Lung (tissue), 12 donors: ENCODE measurements around the gene ERFL. TPM values are rescaled to one million over a fixed set of nuclear protein-coding genes. Genes with fewer than 3 reads are reported as not detected.

Source experiments
- ATAC-seq: fragments of 200-7000 bp; cut with Tn5 transposase; one replicate; pipeline ENCODE4 v1.9.1; 2020; ENCODE audit warnings: moderate number of reproducible peaks; ENCODE audit not compliant: insufficient read depth, low FRiP score
- DNase-seq, 3 donors: peaks; one replicate each; pipeline ENCODE4 v3.0.0-alpha.2; 2013 to 2017
- H3K27ac ChIP-seq, 2 donors: one replicate each; pipeline ENCODE4 v1.5.1; 2013; ENCODE audit warnings: mild to moderate bottlenecking in 2 of 2, moderate library complexity in 2 of 2, control low read depth in 1 of 2, inconsistent platforms in 1 of 2, low read depth in 1 of 2, low read length in 1 of 2
- H3K27me3 ChIP-seq, 3 donors: one replicate each; pipeline ENCODE4 v1.5.1; 2013; ENCODE audit warnings: low read length in 2 of 3; ENCODE audit not compliant: control insufficient read depth in 3 of 3, insufficient read depth in 3 of 3
- H3K36me3 ChIP-seq, 4 donors: one replicate each; pipeline ENCODE4 v1.5.1; 2013; ENCODE audit warnings: low read length in 4 of 4, mild to moderate bottlenecking in 1 of 4, moderate library complexity in 1 of 4; ENCODE audit not compliant: control insufficient read depth in 4 of 4, insufficient read depth in 4 of 4
- H3K4me1 ChIP-seq, 5 donors: one replicate each; pipeline ENCODE4 v1.5.1; 2013; ENCODE audit warnings: low read length in 5 of 5, mild to moderate bottlenecking in 2 of 5, moderate library complexity in 1 of 5; ENCODE audit not compliant: control insufficient read depth in 5 of 5, insufficient read depth in 5 of 5
- H3K4me3 ChIP-seq: one replicate; pipeline ENCODE4 v1.5.1; 2013; ENCODE audit warnings: mild to moderate bottlenecking, control low read depth, moderate library complexity
- H3K9ac ChIP-seq, 2 donors: one replicate each; pipeline ENCODE4 v1.5.1; 2013; ENCODE audit warnings: low read length in 2 of 2, control low read depth in 1 of 2; ENCODE audit not compliant: insufficient read depth in 1 of 2
- H3K9me3 ChIP-seq, 4 donors: one replicate each; pipeline ENCODE4 v1.5.1; 2013; ENCODE audit warnings: low read length in 3 of 4, mild to moderate bottlenecking in 1 of 4, moderate library complexity in 1 of 4; ENCODE audit not compliant: control insufficient read depth in 4 of 4, insufficient read depth in 3 of 4
- WGBS, 2 donors: extraction: QIAGEN DNeasy Blood & Tissue Kit; methylation state at CpG; one replicate each; pipeline ENCODE4 v1.1.7; 2013; 5-methylcytosine and 5-hydroxymethylcytosine counted together
- polyA plus RNA-seq, 2 donors: library from polyadenylated mRNA; stranded (reverse); fragments of 200-250 nt; gene quantifications; one replicate each; pipeline ENCODE4 v1.2.1, GENCODE V29; 2013
- total RNA-seq, 2 donors: library from RNA; depleted of rRNA in 1 of 2; stranded (reverse); fragments of >200 nt in 1 of 2; gene quantifications; one replicate each; pipeline ENCODE4 v1.2.1, GENCODE V29; 2014 to 2021
- TF ChIP-seq, protein P1 (sequence below): IDR thresholded peaks from 2 replicates; pipeline ENCODE4 v1.5.1; 2012; ENCODE audit warnings: mild to moderate bottlenecking; ENCODE audit errors: control extremely low read depth, extremely low read depth
- donor health status: control.
- donor health status: control.
- donor health status: Bipolar disorder and iron deficiency.
- donor health status: healthy.
- donor health status: DM: yes; HTN: yes; CAD: no.

ERFL gene
- total and polyA plus RNA-seq, 4 donors = 0.16 to 0.67 (median 0.37) TPM; not detected in 1

DNA sequence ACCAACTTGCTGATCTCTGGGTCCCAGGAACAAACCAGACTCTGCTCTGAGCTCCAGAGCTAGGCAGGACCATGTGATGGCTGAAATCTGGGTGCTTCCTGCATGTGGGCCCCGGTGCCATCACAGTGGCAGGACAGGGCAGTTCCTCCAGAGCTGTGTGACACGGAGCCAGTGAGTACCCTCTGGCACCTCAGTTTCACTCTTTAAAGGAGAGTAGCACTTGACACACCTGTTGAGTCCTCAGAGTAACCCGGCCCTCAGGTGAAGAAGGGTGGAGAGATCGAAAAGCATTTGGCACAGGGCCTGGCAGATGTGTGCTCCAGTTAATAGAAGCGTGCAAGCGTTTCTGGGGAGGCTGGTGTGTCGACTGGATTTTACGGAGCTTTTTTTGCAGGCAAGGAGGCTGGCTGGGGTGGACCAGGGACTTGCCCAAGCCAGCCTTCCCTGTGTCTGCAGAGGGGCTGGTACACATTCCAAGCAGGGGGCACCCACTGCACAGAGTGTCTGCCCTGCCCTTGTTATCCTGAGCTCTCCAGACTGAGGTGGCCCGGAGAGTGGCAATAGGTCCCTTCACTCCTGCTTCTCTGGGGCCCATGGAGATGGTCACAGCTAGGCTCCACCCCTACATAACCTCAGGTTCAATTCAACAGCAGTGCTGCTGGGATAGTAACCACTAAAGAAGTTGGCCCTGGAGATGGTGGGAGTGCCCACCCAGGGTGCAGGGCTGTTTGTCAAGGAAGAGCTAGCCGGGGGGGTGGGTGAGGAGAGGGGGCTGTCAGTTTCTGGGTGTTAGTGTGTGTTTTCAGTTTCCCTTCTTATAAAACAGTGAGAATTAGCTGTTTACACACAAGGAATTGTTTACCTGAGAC lies 59.9 kb downstream of the ERFL start:
- Histone ChIP-seq H3K27me3 (no peaks in the 10 kb centered on the region), H3K9me3 (no peaks in the 10 kb centered on the region), H3K9ac (no peak overlapping the region), H3K27ac (no peak overlapping the region), H3K36me3 (peaks cover 14 to 53% (median 27%) of the 10 kb centered on the region in 4 donors), H3K4me3 (no peak overlapping the region), H3K4me1 (peaks cover 0 to 6% (median 0%) of the 10 kb centered on the region in 5 donors)
- TF ChIP-seq, protein P1, sequence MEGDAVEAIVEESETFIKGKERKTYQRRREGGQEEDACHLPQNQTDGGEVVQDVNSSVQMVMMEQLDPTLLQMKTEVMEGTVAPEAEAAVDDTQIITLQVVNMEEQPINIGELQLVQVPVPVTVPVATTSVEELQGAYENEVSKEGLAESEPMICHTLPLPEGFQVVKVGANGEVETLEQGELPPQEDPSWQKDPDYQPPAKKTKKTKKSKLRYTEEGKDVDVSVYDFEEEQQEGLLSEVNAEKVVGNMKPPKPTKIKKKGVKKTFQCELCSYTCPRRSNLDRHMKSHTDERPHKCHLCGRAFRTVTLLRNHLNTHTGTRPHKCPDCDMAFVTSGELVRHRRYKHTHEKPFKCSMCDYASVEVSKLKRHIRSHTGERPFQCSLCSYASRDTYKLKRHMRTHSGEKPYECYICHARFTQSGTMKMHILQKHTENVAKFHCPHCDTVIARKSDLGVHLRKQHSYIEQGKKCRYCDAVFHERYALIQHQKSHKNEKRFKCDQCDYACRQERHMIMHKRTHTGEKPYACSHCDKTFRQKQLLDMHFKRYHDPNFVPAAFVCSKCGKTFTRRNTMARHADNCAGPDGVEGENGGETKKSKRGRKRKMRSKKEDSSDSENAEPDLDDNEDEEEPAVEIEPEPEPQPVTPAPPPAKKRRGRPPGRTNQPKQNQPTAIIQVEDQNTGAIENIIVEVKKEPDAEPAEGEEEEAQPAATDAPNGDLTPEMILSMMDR = no peak
- DNase-seq (peak in 2 of 3 donors; percentile 37 to 54), ATAC-seq (peak; percentile 13)
- 70 to 74% methylated on average over 10 of the region's 10 CpGs for WGBS, 2 donors

DNA sequence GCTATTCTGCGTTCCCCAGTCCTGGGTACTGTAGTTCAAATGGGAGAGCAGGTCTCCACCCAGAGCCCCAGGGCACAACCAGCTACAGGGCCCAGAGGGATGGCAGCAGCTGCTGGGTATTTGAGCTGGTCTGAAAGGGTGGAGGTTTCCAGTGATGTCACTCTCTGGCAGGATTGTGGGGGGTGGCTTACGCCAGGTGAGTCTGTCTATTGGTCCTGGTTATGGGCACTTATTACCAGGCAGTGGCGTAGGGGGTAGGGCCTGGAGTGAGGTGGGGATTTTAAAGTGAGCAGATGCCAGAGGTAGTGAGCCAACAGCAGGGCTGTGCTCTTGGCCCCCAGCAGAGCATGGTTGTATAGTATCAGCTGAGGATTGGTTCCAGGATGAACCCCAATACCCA lies 62.0 kb downstream of the ERFL start:
- TF ChIP-seq, protein P1 = no peak
- H3K4me3 ChIP-seq = no peak overlapping the region
- 89 to 94% methylated on average over 3 of the region's 3 CpGs for WGBS, 2 donors
- H3K27ac ChIP-seq = no peak overlapping the region
- H3K36me3 ChIP-seq = peaks cover 31 to 60% (median 36%) of the 10 kb centered on the region in 4 donors
- H3K9ac ChIP-seq = no peak overlapping the region
- ATAC-seq = no peak
- H3K27me3 ChIP-seq = no peaks in the 10 kb centered on the region
- H3K9me3 ChIP-seq = no peaks in the 10 kb centered on the region
- no peak for DNase-seq
- peaks cover 3 to 15% (median 7%) of the 10 kb centered on the region in 5 donors for H3K4me1 ChIP-seq

DNA sequence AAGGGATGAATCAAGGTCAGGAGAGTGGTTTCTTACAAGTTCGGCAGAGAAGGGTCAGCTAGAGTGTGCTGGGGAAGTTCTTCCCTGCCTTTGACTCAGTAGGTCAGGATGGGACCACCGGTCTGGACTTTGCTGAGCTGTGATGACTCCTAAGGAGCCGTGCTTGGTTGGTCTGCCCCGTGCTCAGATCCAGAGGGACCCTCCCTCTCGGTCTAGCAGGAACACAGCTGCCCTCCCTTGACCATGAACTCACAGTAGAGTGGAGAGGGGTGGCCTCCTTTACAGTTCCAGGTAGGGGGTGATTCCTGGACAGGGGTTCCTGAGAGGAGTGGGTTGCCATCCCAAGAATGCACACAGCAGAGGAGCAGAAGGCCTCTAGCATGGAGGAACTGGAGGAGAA lies 63.9 kb downstream of the ERFL start:
- Histone ChIP-seq H3K36me3 (peaks cover 26 to 45% (median 37%) of the 10 kb centered on the region in 4 donors), H3K4me3 (no peak overlapping the region), H3K27ac (no peak overlapping the region), H3K27me3 (no peaks in the 10 kb centered on the region), H3K9me3 (no peaks in the 10 kb centered on the region), H3K9ac (no peak overlapping the region), H3K4me1 (peaks cover 8 to 17% (median 12%) of the 10 kb centered on the region in 5 donors)
- no peak for ATAC-seq
- WGBS, 2 donors = 90 to 94% methylated on average over 5 of the region's 5 CpGs
- TF ChIP-seq, protein P1 = no peak
- DNase-seq = no peak
